RWPE2 (cell line): ENCODE measurements around the gene STAMBPL1.

Experiments
- ATAC-seq: fragments of 200-7000 bp; cut with Tn5 transposase; 3 replicates; pipeline ENCODE4 v1.9.1; 2021; ENCODE audit warnings: low read depth
- DNase-seq: peaks from one replicate; pipeline ENCODE4 v3.0.0-alpha.2; 2020; ENCODE audit warnings: low spot score
- H3K27ac ChIP-seq: fragments of 450-650 bp; 2 replicates; pipeline ENCODE4 v1.5.1; 2017; ENCODE audit warnings: mild to moderate bottlenecking; ENCODE audit not compliant: poor library complexity, severe bottlenecking
- H3K27me3 ChIP-seq: fragments of 250-450 bp; sonication (Bioruptor Pico); 2 replicates; pipeline ENCODE4 v1.5.1; 2021; ENCODE audit warnings: mild to moderate bottlenecking, moderate library complexity; ENCODE audit not compliant: insufficient read depth, poor library complexity, severe bottlenecking
- H3K36me3 ChIP-seq: fragments of 250-450 bp; sonication (Bioruptor Pico); 2 replicates; pipeline ENCODE4 v1.5.1; 2020; ENCODE audit warnings: low read depth, mild to moderate bottlenecking, moderate library complexity
- H3K4me1 ChIP-seq: fragments of 250-450 bp; sonication (Bioruptor Pico); 2 replicates; pipeline ENCODE4 v1.5.1; 2021; ENCODE audit warnings: mild to moderate bottlenecking, moderate library complexity; ENCODE audit not compliant: insufficient read depth, poor library complexity, severe bottlenecking
- H3K4me3 ChIP-seq: fragments of 250-450 bp; sonication (Bioruptor Pico); 2 replicates; pipeline ENCODE4 v1.5.1; 2021; ENCODE audit warnings: mild to moderate bottlenecking, moderate library complexity; ENCODE audit not compliant: severe bottlenecking
- H3K9me3 ChIP-seq: fragments of 250-450 bp; sonication (Bioruptor Pico); 2 replicates; pipeline ENCODE4 v1.5.1; 2021; ENCODE audit warnings: mild to moderate bottlenecking, moderate library complexity; ENCODE audit not compliant: severe bottlenecking
- CTCF ChIP-seq: fragments of 450-650 bp; IDR thresholded peaks from one replicate; pipeline ENCODE4 v1.5.1; 2017; ENCODE audit warnings: mild to moderate bottlenecking, moderate library complexity; ENCODE audit not compliant: poor library complexity, severe bottlenecking

STAMBPL1 gene

GRCh38 chr10:88949912-88950837 lies 70.1 kb downstream of the STAMBPL1 start:
- H3K4me1 ChIP-seq, result no peaks in the 10 kb centered on the region
- no peak for TF ChIP-seq CTCF

GRCh38 chr10:88952647-88953111 lies 72.6 kb downstream of the STAMBPL1 start, which contains the start of gene ACTA2:
Gene ACTA2, minus strand, starts transcription at chr10:88952773. Its CDS starts 3,843 bp downstream, at chr10:88948930.
- Histone ChIP-seq H3K36me3 (no peaks in the 10 kb centered on the region), H3K4me1 (no peaks in the 10 kb centered on the region), H3K27me3 (no peaks in the 10 kb centered on the region), H3K27ac (no peak within 1 kb of the TSS), H3K4me3 (no peak within 1 kb of the TSS), H3K9me3 (no peaks in the 10 kb centered on the region)
- TF ChIP-seq CTCF, result no peak
- ATAC-seq (no peak), DNase-seq (no peak)

More at GRCh38 chr10:88949912-88950837, 70.1 kb downstream of the STAMBPL1 start:
- Histone ChIP-seq H3K9me3 (no peaks in the 10 kb centered on the region), H3K36me3 (no peaks in the 10 kb centered on the region), H3K27me3 (no peaks in the 10 kb centered on the region), H3K4me3 (no peak overlapping the region), H3K27ac (no peak overlapping the region)
- no peak for ATAC-seq
- DNase-seq, result no peak

GRCh38 chr10:88953662-88954061 lies 73.6 kb downstream of the STAMBPL1 start:
- Histone ChIP-seq H3K36me3 (no peaks in the 10 kb centered on the region), H3K4me3 (no peak overlapping the region), H3K27ac (no peak overlapping the region), H3K4me1 (no peaks in the 10 kb centered on the region), H3K9me3 (no peaks in the 10 kb centered on the region), H3K27me3 (no peaks in the 10 kb centered on the region)
- ATAC-seq (no peak), DNase-seq (no peak)
- no peak for TF ChIP-seq CTCF

GRCh38 chr10:88954458-88955083 lies 74.5 kb downstream of the STAMBPL1 start:
- no peaks in the 10 kb centered on the region for H3K36me3 ChIP-seq
- no peak for TF ChIP-seq CTCF
- no peaks in the 10 kb centered on the region for H3K27me3 ChIP-seq
- no peak overlapping the region for H3K27ac ChIP-seq
- ATAC-seq, result no peak
- no peak overlapping the region for H3K4me3 ChIP-seq
- H3K4me1 ChIP-seq, result no peaks in the 10 kb centered on the region
- no peaks in the 10 kb centered on the region for H3K9me3 ChIP-seq
- DNase-seq, result no peak
